A549 (cell line): Measurements from ENCODE around the gene LY6G6C. TPM values are rescaled to one million over a fixed set of nuclear protein-coding genes. Genes with fewer than 3 reads are reported as not detected.

Source experiments
- ATAC-seq, 2 experiments: fragments of 200-7000 bp in 1 of 2; fragments of >200 bp in 1 of 2; cut with Nextera tagmentation in 1 of 2; cut with Tn5 transposase in 1 of 2; 3 replicates each; pipeline versions ENCODE4 v1.8.0 to v1.9.1; 2018 to 2020; ENCODE audit warnings: mild to moderate bottlenecking in 1 of 2, moderate library complexity in 1 of 2
- CTCF ChIA-PET: fragments of 300-600 bp; sonication (Branson Sonifier 250); formaldehyde crosslinking; extraction: SDS; loops from one replicate; lab custom pipeline; 2021; ENCODE audit warnings: antibody characterized with exemption, inconsistent platforms; lab: Yijun Ruan, JAX
- POLR2A ChIA-PET: fragments of 350-600 bp; formaldehyde crosslinking; extraction: SDS; loops from one replicate; lab custom pipeline; 2021; ENCODE audit warnings: antibody characterized with exemption, inconsistent platforms; lab: Yijun Ruan, JAX
- DNase-seq, 2 experiments: peaks; one replicate each; pipeline versions ENCODE4 v3.0.0 to v3.0.0-alpha.2; 2011 to 2016; ENCODE audit warnings: low read depth in 1 of 2, low spot score in 1 of 2
- FAIRE-seq: peaks from 2 replicates; lab custom pipeline; 2011; peaks lifted over from hg19 to GRCh38; lab: Jason Lieb, UNC
- H3K27ac ChIP-seq, 2 experiments: fragments of >200 bp; sonication (Bioruptor Twin); formaldehyde crosslinking; 3 replicates each; pipeline ENCODE4 v1.5.1; 2016 to 2017
- H3K4me1 ChIP-seq: fragments of >200 bp; sonication (Bioruptor Twin); formaldehyde crosslinking; 3 replicates; pipeline ENCODE4 v1.6.1; 2016
- H3K4me2 ChIP-seq: fragments of >200 bp; sonication (Bioruptor Twin); formaldehyde crosslinking; 3 replicates; pipeline ENCODE4 v1.6.1; 2016
- H3K4me3 ChIP-seq: fragments of >200 bp; sonication (Bioruptor Twin); formaldehyde crosslinking; 3 replicates; pipeline ENCODE4 v1.5.1; 2016
- H3K9me3 ChIP-seq: fragments of >200 bp; sonication (Bioruptor Twin); formaldehyde crosslinking; 3 replicates; pipeline ENCODE4 v1.6.1; 2016
- ATOH8 ChIP-seq: fragments of 250-450 bp; sonication (Bioruptor Pico); IDR thresholded peaks from 2 replicates; pipeline ENCODE4 v1.5.0; 2020; ENCODE audit warnings: low read depth, mild to moderate bottlenecking, moderate library complexity
- CBX2 ChIP-seq: fragments of 200-600 bp; sonication (generic); IDR thresholded peaks from 2 replicates; pipeline ENCODE4 v1.6.1; 2016; ENCODE audit warnings: low read depth, mild to moderate bottlenecking, borderline replicate concordance
- CHD2 ChIP-seq: fragments of 150-350 bp; IDR thresholded peaks from 2 replicates; pipeline ENCODE4 v1.6.1; 2014; ENCODE audit warnings: low read length; ENCODE audit not compliant: partially characterized antibody
- CTCF ChIP-seq: fragments of >200 bp; sonication (Bioruptor Twin); formaldehyde crosslinking; IDR thresholded peaks from 3 replicates; pipeline ENCODE4 v1.5.1; 2016
- EHF ChIP-seq: fragments of 250-450 bp; sonication (Bioruptor Pico); IDR thresholded peaks from 2 replicates; pipeline ENCODE4 v1.5.0; 2020; ENCODE audit warnings: mild to moderate bottlenecking
- ELK1 ChIP-seq: fragments of 150-350 bp; IDR thresholded peaks from 2 replicates; pipeline ENCODE4 v1.6.1; 2014; ENCODE audit warnings: low read depth, mild to moderate bottlenecking, low read length
- EP300 ChIP-seq, 2 experiments: fragments of >200 bp; sonication (Bioruptor Twin); formaldehyde crosslinking; IDR thresholded peaks; 2 replicates in 1 of 2; 3 replicates in 1 of 2; pipeline ENCODE4 v1.6.1; 2016 to 2017
- FOSB ChIP-seq: fragments of 250-450 bp; sonication (Bioruptor Pico); IDR thresholded peaks from 2 replicates; pipeline ENCODE4 v1.5.0; 2020; ENCODE audit warnings: mild to moderate bottlenecking, moderate library complexity
- HES2 ChIP-seq: fragments of >200 bp; sonication (Bioruptor Twin); formaldehyde crosslinking; IDR thresholded peaks from 2 replicates; pipeline ENCODE4 v1.6.1; 2016
- HMGXB4 ChIP-seq: fragments of 250-450 bp; sonication (Bioruptor Pico); IDR thresholded peaks from 2 replicates; pipeline ENCODE4 v1.5.0; 2021; ENCODE audit warnings: mild to moderate bottlenecking, moderate library complexity, borderline replicate concordance
- HOXA7 ChIP-seq: fragments of 250-450 bp; sonication (Bioruptor Pico); IDR thresholded peaks from 2 replicates; pipeline ENCODE4 v1.5.0; 2020; ENCODE audit warnings: mild to moderate bottlenecking, moderate library complexity
- HOXB13 ChIP-seq: fragments of 250-450 bp; sonication (Bioruptor Pico); IDR thresholded peaks from 2 replicates; pipeline ENCODE4 v1.5.0; 2020; ENCODE audit warnings: low read depth, mild to moderate bottlenecking, moderate library complexity
- JUN ChIP-seq, 2 experiments: fragments of >200 bp; sonication (Bioruptor Twin); formaldehyde crosslinking; IDR thresholded peaks; 2 replicates in 1 of 2; 3 replicates in 1 of 2; pipeline ENCODE4 v1.6.1; 2016 to 2017
- KDM1A ChIP-seq: fragments of 200-600 bp; sonication (generic); IDR thresholded peaks from 2 replicates; pipeline ENCODE4 v1.6.1; 2016; ENCODE audit warnings: low read depth, mild to moderate bottlenecking
- KDM5A ChIP-seq: fragments of 200-600 bp; sonication (generic); IDR thresholded peaks from 2 replicates; pipeline ENCODE4 v1.6.1; 2016; ENCODE audit warnings: antibody characterized with exemption, mild to moderate bottlenecking
- MAFK ChIP-seq: fragments of 450-650 bp; IDR thresholded peaks from 2 replicates; pipeline ENCODE4 v1.6.1; 2014; ENCODE audit not compliant: partially characterized antibody
- MYC ChIP-seq: IDR thresholded peaks from 2 replicates; pipeline ENCODE4 v1.6.1; 2012; ENCODE audit warnings: mild to moderate bottlenecking, inconsistent platforms, low read length, improper control_type of control experiment, borderline replicate concordance
- NR3C1 ChIP-seq: fragments of >200 bp; sonication (Bioruptor Twin); formaldehyde crosslinking; IDR thresholded peaks from 3 replicates; pipeline ENCODE4 v1.6.1; 2017
- PBX3 ChIP-seq: IDR thresholded peaks from 2 replicates; pipeline ENCODE4 v1.6.1; 2012
- PHF8 ChIP-seq: fragments of 200-600 bp; sonication (generic); IDR thresholded peaks from 2 replicates; pipeline ENCODE4 v1.6.1; 2016; ENCODE audit warnings: low read depth, mild to moderate bottlenecking, antibody characterized with exemption, moderate library complexity, borderline replicate concordance
- POLR2AphosphoS2 ChIP-seq: conservative IDR thresholded peaks from 2 replicates; pipeline ENCODE4 v1.6.1; 2012; ENCODE audit warnings: low read length, improper control_type of control experiment, inconsistent platforms
- RCOR1 ChIP-seq: fragments of 150-350 bp; IDR thresholded peaks from 2 replicates; pipeline ENCODE4 v1.6.1; 2014; ENCODE audit warnings: antibody characterized with exemption, low read length, low read depth
- RFX5 ChIP-seq: fragments of 450-650 bp; IDR thresholded peaks from 2 replicates; pipeline ENCODE4 v1.7.1; 2014; ENCODE audit warnings: antibody characterized with exemption, mild to moderate bottlenecking, moderate library complexity
- RNF2 ChIP-seq: fragments of 200-600 bp; sonication (generic); IDR thresholded peaks from 2 replicates; pipeline ENCODE4 v1.6.1; 2016; ENCODE audit warnings: low read depth, mild to moderate bottlenecking, antibody characterized with exemption, moderate library complexity, borderline replicate concordance
- ZC3H11A ChIP-seq: fragments of 450-650 bp; IDR thresholded peaks from 2 replicates; pipeline ENCODE4 v1.6.1; 2014; ENCODE audit warnings: antibody characterized with exemption, mild to moderate bottlenecking
- WGBS: methylation state at CpG from one replicate; pipeline ENCODE4 v1.1.6; 2017; ENCODE audit errors: missing lambda C conversion rate; 5-methylcytosine and 5-hydroxymethylcytosine counted together
- polyA plus RNA-seq, 4 experiments: library from polyadenylated mRNA; depleted of rRNA in 3 of 4; stranded (reverse); fragments of >200 nt; fragmentation: RNase III in 1 of 4; extraction: RNeasy Plus Mini Kit Qiagen cat#74134 plus additional on column Dnase treatment in 1 of 4; gene quantifications; 2 replicates in 3 of 4; 3 replicates in 1 of 4; pipeline ENCODE4 v1.2.3, GENCODE V29; 2011 to 2017

Gene LY6G6C
- polyA plus RNA-seq, 2 of the 4 experiments (the other 2 are of a cell fraction), result 0.08 to 0.21 TPM

- no peaks in the 10 kb centered on the region for H3K9me3 ChIP-seq
- ChIA-PET CTCF (no interaction called here), POLR2A (no interaction called here)
- H3K27ac ChIP-seq, result no peak overlapping the region
- ATAC-seq (no peak), FAIRE-seq (no peak), DNase-seq (no peak)
- WGBS, result 78% methylated on average over 9 of the region's 10 CpGs
- TF ChIP-seq PBX3, result no peak
- no peak for TF ChIP-seq ATOH8 (CRISPR knock-in tag)
- no peak for TF ChIP-seq HMGXB4 (CRISPR knock-in tag)
- no peak for TF ChIP-seq RCOR1
- TF ChIP-seq KDM1A, result no peak
- no peak for TF ChIP-seq HOXA7 (CRISPR knock-in tag)
- TF ChIP-seq CBX2, result no peak
- no peak for TF ChIP-seq RFX5
- TF ChIP-seq POLR2AphosphoS2, result no peak
- no peak for TF ChIP-seq RNF2
- TF ChIP-seq KDM5A, result no peak
- no peak for TF ChIP-seq CTCF
- TF ChIP-seq EP300 (IDR thresholded peaks at IDR 0.05), result no peak
- TF ChIP-seq HOXB13, result no peak
- TF ChIP-seq CHD2, result no peak
- 0 out of 3 replicates have a peak, but pooled peaks cover 3% of the 10 kb centered on the region for H3K4me1 ChIP-seq
- no peak overlapping the region for H3K4me3 ChIP-seq
- no peak overlapping the region for H3K4me2 ChIP-seq
These were observed 13.8 kb downstream of the LY6G6C start for GRCh38 chr6:31707701-31708100.

- Histone ChIP-seq H3K4me2 (no peak within 1 kb of the TSS), H3K4me1 (peaks cover 7% of the 10 kb centered on the region; the same call in 1 of the 3 replicates), H3K27ac (no peak within 1 kb of the TSS), H3K4me3 (no peak within 1 kb of the TSS), H3K9me3 (no peaks in the 10 kb centered on the region)
- CTCF ChIA-PET, result interaction anchor here (0.6 kb wide), 1 partner anchor 25 kb away, joined by 4 read pairs; the partner anchor contains the start of gene LY6G5C
- POLR2A ChIA-PET, result interaction anchor here (1.2 kb wide), 1 partner anchor 121 kb away, joined by 3 read pairs; the partner anchor contains the start of gene HSPA1B
- 57% methylated on average over 3 of the region's 3 CpGs for WGBS
- DNase-seq (no peak), FAIRE-seq (no peak), ATAC-seq (no peak)
- TF ChIP-seq NR3C1, result no peak
- TF ChIP-seq HES2, result no peak
These were observed 14.9 kb downstream of the LY6G6C start, which contains the start of gene LY6G6F for GRCh38 chr6:31706599-31706998. Gene LY6G6F, plus strand, starts transcription at chr6:31706866. Its CDS starts 41 bp downstream, at chr6:31706907.

GRCh38 chr6:31705931-31706330 lies 15.6 kb downstream of the LY6G6C start:
- TF ChIP-seq FOSB (CRISPR knock-in tag) (no peak), ELK1 (no peak), MAFK (no peak), MYC (no peak), ATOH8 (CRISPR knock-in tag) (no peak), JUN (IDR thresholded peaks at IDR 0.05) (no peak), EHF (CRISPR knock-in tag) (no peak), ZC3H11A (no peak), PHF8 (no peak)
- CTCF ChIA-PET, result interaction anchor here (0.6 kb wide), 1 partner anchor 25 kb away, joined by 4 read pairs; the partner anchor contains the start of gene LY6G5C
- Histone ChIP-seq H3K9me3 (no peaks in the 10 kb centered on the region), H3K4me2 (no peak overlapping the region), H3K27ac (no peak overlapping the region), H3K4me3 (no peak overlapping the region), H3K4me1 (peaks cover 11% of the 10 kb centered on the region; the same call in 2 of the 3 replicates)
- ATAC-seq (no peak), FAIRE-seq (no peak), DNase-seq (no peak)
- 66% methylated on average over 6 of the region's 6 CpGs for WGBS
- POLR2A ChIA-PET, result interaction anchor here (1.2 kb wide), 1 partner anchor 122 kb away, joined by 3 read pairs; the partner anchor contains the start of gene HSPA1B
